Occipital lobe (tissue), 2 donors: ENCODE data around the gene TGFB1. TPM values are rescaled to one million over a fixed set of nuclear protein-coding genes. Genes with fewer than 3 reads are reported as not detected.

Source experiments
- DNase-seq: peaks from one replicate; lab custom pipeline; 2025; lab: John Stamatoyannopoulos, UW
- total RNA-seq: library from RNA; depleted of rRNA; stranded (reverse); fragments of >200 nt; gene quantifications from one replicate; pipeline ENCODE4 v1.2.3, GENCODE V29; 2014

The TGFB1 gene
- total RNA-seq, 1 donor from 2014 or later: 0.94 TPM

GRCh38 chr19:41322451-41322850 lies 31.3 kb downstream of the TGFB1 start:
- no peak for DNase-seq

DNA sequence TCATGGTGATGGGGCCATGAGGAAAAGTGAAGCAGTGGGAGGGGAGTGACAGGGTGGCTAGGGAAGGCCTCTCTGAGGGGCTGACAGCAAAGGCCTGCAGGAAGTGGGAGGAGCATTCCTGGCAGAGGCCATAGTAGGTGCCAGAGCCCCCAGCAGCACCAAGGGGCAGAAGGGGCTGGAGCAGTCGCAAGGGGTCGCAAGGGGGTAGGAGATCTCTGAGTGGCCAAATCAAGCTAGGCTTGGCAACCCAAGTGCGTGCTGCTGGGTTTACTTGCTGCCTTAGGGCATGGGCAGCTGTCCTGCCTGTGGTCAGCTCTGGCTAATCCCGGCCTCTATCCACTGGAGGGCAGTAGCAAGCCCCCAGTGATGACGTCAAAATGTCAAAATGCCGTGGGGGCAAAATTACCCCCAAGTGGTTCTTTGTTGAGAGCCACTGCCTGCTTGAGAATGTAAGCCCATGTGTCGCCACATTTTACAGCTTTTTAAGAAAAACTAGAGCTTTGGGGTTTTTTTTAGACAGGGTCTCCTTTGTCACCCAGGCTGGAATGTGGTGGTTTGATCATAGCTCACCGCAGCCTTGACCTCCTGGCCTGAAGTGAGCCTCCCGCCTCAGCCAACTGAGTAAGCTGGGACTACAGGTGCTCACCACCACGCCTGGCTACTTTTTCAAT lies 32.0 kb downstream of the TGFB1 start:
- DNase-seq: no peak

DNA sequence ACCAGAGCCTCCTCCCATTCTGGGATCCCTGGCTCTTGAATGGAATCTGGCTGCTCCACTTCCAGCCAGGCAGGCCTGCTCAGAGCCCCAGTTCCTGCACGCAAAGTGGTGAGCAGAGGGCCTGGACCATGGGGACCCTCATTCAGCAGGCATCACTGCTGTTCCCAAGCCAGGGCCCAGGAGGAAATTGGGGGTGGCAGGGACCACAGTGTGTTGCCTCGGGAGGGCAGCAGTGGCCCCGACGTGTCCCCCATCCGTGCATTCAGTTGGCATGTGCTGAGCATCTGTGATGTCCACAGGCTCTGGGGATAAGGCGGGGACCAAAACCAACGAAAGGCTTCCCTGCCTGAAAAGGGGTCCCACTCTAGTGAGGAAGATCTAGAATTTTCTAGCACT lies 32.5 kb downstream of the TGFB1 start:
- DNase-seq: no peak

DNA sequence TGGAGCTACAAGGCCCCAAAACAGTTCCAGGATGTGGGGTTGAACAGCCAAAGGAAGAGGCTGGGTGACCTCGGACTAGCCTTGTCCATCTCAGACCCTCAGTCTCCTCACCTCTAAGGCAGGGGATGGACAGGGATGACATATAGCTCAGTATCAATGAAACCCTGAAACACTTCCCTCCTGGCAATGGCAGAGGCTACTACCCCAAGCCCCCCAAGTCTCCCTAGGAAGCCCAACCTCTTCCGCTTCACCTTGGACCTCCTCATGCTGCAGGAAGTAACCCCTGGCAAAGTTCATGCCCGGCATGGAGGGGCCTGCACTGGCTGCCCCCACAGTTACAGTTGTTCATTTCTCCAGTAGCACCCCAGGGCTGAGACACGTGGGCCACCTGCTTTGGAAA lies 33.2 kb downstream of the TGFB1 start:
- DNase-seq: no peak

DNA sequence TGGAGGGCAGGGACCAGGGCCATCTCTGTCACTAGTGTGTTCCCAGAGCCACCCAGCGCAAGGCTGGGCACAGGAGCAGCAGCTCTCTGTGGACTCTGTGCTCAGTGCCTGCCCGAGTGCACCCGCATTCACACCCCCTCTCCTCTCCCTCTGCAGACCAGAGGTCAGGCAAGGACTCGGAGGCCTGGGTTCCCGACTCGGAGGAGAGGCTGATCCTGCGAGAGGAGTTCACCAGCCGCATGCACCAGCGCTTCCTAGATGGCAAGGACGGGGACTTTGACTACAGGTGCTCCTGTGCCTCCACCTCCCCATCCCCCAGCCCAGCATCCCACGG lies 33.6 kb downstream of the TGFB1 start:
- DNase-seq: no peak

GRCh38 chr19:41319500-41320184 lies 34.1 kb downstream of the TGFB1 start:
- no peak for DNase-seq

- DNase-seq: no peak
Measured at GRCh38 chr19:41318696-41319499, 34.8 kb downstream of the TGFB1 start.

- DNase-seq: no peak
Measured at GRCh38 chr19:41316306-41316920, 37.3 kb downstream of the TGFB1 start.

- DNase-seq: no peak
Measured at GRCh38 chr19:41311613-41312012, 42.1 kb downstream of the TGFB1 start.

GRCh38 chr19:41311072-41311471 lies 42.6 kb downstream of the TGFB1 start:
- DNase-seq: no peak

DNA sequence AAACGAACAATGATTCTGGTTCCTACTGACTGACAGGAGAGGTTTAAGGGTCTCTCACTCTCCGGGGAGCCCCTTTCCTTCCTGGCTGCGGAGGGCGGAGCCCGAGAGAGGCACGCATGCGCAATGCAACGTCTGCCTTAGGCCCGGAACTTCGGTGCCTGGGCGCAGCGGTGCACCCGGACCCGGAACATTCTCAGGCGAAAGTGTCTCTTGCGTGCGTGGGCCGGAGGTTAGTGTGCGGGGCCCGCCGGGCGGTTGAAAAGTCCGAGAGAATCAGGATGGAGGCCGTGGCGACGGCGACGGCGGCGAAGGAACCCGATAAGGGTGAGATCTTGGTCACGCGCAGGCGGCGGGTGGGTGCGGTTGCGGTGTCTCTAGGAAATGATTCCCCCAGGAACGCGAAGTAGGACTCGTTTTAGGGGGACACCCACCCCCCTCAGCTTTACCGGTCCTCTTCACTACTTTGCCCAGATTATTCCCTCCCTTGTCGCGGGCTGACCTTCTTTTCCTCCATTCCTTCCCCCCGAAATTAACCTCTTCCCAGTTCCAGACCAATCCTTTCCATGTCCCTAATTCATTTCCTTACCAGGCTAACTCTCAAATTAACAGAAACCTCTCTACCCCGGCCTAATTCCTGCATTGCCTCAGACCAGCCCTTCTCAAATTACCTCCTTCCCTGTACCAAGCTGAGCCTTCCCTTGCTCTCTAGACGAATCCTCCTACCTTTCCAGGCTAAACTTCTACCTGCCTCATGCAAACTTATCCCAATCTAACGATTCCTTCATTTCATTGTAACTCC lies 43.5 kb downstream of the TGFB1 start, which contains the start of gene CCDC97:
Gene CCDC97 (plus strand): TSS at position 140 of the 799 bp plus-strand sequence. CDS start 139 bp downstream, at position 279.
- peak; percentile 84 for DNase-seq

GRCh38 chr19:41309180-41310032 lies 44.3 kb downstream of the TGFB1 start:
- DNase-seq: no peak

GRCh38 chr19:41308450-41309179 lies 45.1 kb downstream of the TGFB1 start:
- peak; percentile 74 for DNase-seq

DNA sequence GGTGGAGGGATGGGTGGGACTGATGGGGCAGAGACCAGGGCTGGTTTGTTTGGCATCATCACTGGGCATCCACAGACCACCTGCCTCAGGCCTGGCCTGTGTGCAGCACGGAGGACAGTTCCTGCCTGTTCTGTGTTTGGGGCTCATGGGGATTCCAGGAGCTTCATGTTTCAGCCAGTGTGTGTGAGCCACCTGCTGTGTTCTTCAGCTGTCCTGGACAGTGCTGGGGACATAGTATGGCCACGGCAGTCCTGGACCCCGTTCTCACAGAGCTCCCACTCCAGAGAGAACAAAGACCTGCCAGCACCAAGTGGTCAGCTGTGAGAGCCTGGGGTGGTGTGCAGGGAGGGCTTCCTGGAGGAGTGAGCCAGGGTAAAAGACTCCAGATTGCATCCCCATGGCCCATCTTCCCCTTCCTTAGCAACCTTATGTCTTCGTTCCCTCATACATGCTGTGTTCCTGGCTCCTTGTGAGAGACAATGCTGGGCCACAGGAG lies 45.7 kb downstream of the TGFB1 start:
- DNase-seq: no peak

- DNase-seq: no peak
Measured at GRCh38 chr19:41307090-41307875, 46.4 kb downstream of the TGFB1 start.

DNA sequence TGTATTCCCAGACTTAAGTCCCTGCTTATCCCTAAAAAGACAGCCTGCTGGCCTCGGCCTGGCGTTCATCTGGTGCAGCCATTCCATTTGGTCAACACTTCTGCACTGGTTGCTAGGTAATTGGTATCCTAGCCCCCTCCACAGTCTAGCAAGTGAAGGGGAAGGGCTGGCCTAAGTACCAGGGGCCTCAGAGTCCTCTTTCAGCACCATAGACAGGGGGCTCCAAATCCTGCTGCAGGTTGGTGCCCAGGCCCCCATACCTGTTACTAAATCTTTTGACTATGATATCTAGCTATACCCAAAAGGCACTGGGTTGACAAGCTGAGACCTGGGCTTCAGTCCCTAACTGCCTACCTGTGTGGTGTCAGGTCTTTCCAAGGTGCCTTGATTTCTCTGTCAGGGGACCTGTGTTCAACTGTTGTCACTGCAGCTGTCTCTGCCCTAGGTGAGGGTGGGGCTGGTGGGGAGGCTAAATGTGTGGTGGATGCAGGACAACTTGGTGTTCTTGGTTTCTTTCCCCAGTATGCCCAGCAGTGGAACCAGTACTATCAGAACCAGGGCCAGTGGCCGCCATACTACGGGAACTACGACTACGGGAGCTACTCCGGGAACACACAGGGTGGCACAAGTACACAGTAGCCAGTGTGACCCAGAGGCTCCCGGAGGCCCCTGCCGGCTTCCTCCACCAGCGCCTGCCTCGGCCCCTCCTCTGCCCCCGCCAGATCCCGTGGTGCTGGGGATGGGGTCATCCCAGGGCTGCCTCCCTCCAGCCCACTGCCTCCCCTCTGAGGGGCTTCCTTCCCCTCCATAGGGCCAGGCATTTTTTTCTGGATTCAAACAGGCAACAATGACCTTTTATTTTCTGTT lies 47.6 kb downstream of the TGFB1 start:
- no peak for DNase-seq

DNA sequence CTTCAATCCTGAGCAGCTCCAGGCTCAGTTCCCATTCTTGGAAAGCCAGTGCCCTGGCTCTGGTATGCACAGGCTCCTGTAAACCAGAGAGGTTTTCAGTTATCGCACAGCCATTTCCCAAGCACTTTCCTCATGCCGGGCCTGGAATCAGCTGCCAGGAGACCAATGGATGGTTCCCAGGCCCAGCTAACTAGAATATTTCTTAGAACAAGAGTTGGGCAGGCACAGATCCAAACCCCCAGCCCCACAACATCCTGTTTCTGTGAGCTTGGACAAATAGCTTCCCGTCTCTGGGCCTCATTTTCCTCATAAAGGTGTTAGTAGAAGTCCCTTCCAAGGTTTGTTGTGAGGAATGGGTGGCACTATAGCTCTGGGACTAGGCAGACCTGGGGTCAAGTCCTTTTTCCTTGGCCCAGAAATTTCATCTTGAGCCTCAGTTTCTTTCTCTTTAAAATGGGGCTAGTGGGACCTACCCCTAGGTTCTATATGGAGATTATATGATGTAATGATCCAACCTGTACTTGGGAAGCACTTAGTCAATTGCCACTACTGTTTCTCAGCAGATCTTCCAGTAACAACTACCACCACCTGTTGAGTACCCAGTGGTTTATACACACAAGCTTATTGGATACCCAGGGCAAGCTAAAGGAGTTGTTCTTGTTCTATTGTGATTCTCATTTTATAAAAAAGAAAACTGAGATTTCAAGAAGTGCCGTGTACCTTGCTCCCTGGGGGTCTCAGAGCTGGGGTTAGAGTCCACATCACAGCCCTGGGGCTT lies 48.8 kb downstream of the TGFB1 start:
- DNase-seq: no peak
